DMS 273 (cell line): ENCODE data around the gene SLC2A9.
A peak's percentile ranks its signal among the peaks of the same experiment; 100 is the strongest.
"Not testable (repeated sequence)": the region's sequence is repeated elsewhere in the genome, so short reads cannot be mapped to it uniquely, and the experiment has no call there.

Experiments
- DNase-seq: peaks from one replicate; lab custom pipeline; 2025; ENCODE audit not compliant: unreplicated experiment; lab: John Stamatoyannopoulos, UW

SLC2A9 gene

GRCh38 chr4:10001757-10002156 is 19.5 kb downstream of the SLC2A9 start:
- no peak for DNase-seq

GRCh38 chr4:9999956-10000561 is 21.2 kb downstream of the SLC2A9 start:
- peak; percentile 85 for DNase-seq

DNA sequence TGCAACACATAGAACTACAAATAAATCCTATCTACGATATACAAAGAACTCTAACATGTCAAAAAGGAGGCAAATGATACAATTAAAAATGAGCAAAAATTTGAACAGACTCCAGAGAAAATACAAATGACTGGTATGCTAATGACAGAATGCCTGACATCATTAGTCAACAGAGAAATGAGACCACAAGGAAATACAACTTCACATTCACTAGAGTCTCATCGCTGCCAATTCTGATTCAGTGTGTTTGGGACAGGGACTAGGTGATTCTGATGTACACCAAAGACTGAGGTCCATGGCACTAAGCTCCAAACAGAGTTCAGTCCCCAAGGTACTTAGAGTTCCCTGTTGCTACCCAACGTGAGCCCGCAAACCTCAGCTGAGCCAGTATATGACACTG is 23.4 kb downstream of the SLC2A9 start:
- no peak for DNase-seq

GRCh38 chr4:9996319-9997110 is 24.8 kb downstream of the SLC2A9 start:
- DNase-seq, result no peak

DNA sequence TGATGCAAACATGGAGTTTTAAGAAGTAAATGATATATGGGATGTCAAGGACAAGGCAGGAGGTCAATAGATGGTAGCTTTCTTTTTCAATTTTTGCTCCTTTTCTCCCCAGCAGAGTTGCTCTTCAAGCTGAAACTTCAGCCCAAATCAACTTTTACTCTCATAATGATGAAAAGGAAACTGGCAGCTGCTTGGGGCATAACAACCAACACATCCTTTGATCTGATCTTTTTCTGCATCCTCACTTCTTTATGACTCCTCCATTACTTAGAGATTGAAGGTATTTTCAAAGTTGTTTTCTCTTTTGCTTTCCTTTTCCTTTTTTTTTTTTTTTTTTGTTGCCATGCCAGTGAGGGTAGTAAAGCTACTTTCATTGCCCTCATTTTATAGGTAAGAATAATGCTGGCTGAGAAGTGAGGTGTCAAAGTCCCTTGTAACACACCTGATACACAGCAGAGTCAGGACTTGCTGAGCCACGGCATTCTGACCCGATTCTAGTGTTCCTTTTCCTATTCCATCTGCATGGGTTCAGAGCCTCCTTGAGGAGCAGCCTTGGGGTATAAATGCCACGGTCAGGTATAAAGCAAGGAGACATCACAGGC is 26.9 kb downstream of the SLC2A9 start:
- no peak for DNase-seq

DNA sequence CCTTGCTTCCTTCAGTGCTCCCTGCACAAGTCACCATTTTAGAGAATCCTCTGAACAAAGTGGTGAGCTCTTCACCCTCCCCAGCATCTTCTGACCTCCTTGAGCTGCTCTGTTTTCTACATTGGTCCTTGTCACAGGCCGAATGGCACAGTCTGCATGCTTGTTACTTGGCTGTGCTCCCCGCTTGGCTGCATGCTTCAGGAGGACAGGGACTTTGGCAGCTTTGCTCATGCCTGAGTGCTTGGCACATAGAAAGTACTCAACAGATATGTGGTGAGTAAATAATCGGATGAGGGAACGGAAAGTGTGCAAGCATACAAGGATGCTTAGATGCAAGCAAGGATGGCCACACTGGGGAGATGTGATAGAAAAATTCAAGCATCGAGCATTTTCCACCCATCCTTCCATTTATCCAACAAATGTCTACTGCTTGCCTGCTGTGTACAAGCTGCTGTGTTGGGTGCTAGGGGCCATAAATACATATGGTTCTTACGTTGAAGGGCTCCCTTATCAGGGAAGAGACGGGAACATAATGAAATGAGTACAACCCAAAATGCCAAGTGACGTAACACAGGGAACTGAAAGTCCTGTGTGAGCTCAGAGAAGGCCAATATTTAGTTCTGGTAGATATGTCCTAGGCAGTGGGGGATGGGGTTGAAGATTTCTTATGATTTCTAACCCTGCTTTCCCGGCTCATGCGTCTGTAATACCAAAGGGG is 31.2 kb downstream of the SLC2A9 start:
- DNase-seq, result no peak

DNA sequence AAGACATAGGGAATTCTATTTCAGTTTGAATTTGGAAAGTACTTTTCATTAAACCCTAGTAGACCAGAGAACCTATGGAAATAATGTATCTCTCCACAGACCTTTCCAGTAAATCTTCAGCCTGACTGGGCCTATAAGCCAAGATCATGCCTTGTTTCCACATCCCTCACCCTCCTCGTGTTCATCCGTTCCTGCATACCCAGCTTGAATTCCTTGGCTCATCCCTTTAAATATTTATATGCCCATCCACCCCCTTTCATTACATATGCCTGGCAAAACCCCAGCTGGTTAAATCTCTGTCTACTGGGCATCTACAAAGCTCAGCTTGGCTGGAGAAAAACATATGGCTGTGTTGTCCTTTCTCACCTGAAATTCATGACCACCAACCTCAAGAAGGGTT is 32.4 kb downstream of the SLC2A9 start:
- DNase-seq, result no peak

- DNase-seq, result no peak
Measured at GRCh38 chr4:9988363-9988749, 32.9 kb downstream of the SLC2A9 start.

GRCh38 chr4:9987749-9988362 is 33.4 kb downstream of the SLC2A9 start:
- no peak for DNase-seq

GRCh38 chr4:9984621-9985020 is 36.7 kb downstream of the SLC2A9 start:
- no peak for DNase-seq

DNA sequence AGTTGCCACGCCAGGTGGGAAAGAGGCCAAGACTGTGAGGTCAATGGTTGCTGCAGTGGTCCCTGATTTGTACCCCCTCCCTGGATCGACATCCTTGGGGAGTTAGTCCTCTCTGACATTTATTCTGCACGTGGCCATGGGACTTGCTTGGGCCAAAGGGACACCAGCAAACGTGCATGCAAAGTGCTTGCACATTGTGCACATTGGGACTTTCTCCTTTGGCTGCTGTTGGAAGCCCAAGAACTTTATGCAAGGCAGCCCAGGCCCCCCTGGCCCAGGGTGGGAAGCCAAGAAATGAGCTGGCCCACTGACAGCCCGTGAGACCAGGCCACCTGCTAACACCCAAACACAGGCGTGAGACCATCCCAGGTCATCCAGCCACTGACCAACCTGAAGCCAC is 38.1 kb downstream of the SLC2A9 start:
- no peak for DNase-seq

DNA sequence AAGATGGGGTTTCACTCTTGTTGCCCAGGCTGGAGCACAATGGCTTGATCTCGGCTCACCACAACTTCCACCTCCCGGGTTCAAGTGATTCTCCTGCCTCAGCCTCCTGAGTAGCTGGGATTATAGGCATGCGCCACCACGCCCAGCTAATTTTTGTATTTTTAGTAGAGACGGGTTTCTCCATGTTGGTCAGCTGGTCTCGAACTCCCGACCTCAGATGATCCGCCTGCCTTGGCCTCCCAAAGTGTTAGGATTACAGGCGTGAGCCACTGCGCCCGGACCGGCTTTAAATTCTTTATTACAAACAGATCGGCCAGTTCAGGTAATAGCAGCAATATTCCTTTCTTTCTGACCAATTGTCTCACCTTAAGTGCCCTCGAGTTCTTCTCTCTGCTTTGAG is 39.4 kb downstream of the SLC2A9 start:
- DNase-seq, result not testable (repeated sequence)

- DNase-seq, result no peak
Measured at GRCh38 chr4:9980898-9981297, 40.4 kb downstream of the SLC2A9 start.

GRCh38 chr4:9979101-9979701 is 42.1 kb downstream of the SLC2A9 start:
- DNase-seq, result peak; percentile 30

- no peak for DNase-seq
Measured at GRCh38 chr4:9977518-9978031, 43.7 kb downstream of the SLC2A9 start.

- no peak for DNase-seq
Measured at GRCh38 chr4:9976781-9977180, 44.5 kb downstream of the SLC2A9 start.

- DNase-seq, result no peak
Measured at GRCh38 chr4:9976293-9976692, 45.0 kb downstream of the SLC2A9 start.

GRCh38 chr4:9971711-9972110 is 49.6 kb downstream of the SLC2A9 start:
- no peak for DNase-seq

DNA sequence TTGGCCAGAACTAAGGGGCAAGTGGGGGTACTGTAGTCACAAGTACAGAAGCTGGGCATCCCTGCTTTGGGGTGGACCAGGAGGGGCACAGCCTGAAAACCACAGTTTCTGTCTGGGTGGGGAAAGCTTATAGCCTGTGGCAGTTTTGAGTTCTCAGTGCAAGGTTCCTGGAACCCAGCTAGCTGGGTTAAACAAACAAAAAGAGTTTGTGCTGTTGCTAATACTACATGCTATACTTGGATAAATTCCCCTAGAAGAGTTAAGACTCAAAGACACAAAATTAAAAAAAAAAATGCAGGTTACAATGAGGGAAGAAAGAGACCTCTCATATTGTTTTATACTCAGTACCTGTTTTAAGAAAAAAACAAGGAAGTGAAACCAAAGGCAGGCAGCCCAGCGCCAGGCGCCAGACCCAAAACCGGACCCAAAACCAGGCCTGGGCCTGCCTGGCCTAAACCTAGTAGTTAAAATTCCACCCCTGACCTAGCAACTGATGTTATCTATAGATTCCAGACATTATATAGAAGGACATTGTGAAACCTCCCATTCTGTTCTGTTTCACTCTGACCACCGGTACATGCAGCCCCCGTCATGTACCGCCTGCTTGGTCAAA is 50.8 kb downstream of the SLC2A9 start:
- DNase-seq, result no peak
